Measurements from ENCODE around the gene CLVS2. TPM values are rescaled to one million over a fixed set of nuclear protein-coding genes. Genes with fewer than 3 reads are reported as not detected.

Gene CLVS2
- total RNA-seq, 1 experiment from 2014 or later: not detected

- BruUV-seq (replicated peaks): no TSS peak
- H3K4me1 Mint-ChIP-seq (ENCODE audit: low read depth, unreplicated experiment): no peaks in the 10 kb centered on the region
These were observed 1.8 kb upstream of the CLVS2 start for GRCh38 chr6:122994256-122994655.

GRCh38 chr6:122996794-122997505 is 915 bp downstream of the CLVS2 start:
- DNase-seq: no peak
- no TSS peak for BruUV-seq (replicated peaks)
- Mint-ChIP-seq H3K4me3 (ENCODE audit: low read depth, unreplicated experiment) (peak overlapping the region; percentile 69), H3K36me3 (ENCODE audit: insufficient read depth, unreplicated experiment) (peaks cover 5% of the 10 kb centered on the region), H3K27ac (ENCODE audit: unreplicated experiment) (no peak overlapping the region), H3K27me3 (ENCODE audit: unreplicated experiment) (peaks cover 46% of the 10 kb centered on the region), H3K9me3 (ENCODE audit: low read depth, unreplicated experiment) (no peaks in the 10 kb centered on the region), H3K4me1 (ENCODE audit: low read depth, unreplicated experiment) (no peaks in the 10 kb centered on the region)
- intact Hi-C loops (cut with micrococcal nuclease; ENCODE audit: unreplicated experiment): no loop called here
- no peak for TF ChIP-seq CTCF (IDR thresholded peaks at IDR 0.05; ENCODE audit: unreplicated experiment)
- CTCF ChIA-PET: no interaction called here

More at GRCh38 chr6:122994256-122994655, 1.8 kb upstream of the CLVS2 start:
- Mint-ChIP-seq H3K9me3 (ENCODE audit: low read depth, unreplicated experiment) (peaks cover under 1% of the 10 kb centered on the region), H3K4me3 (ENCODE audit: low read depth, unreplicated experiment) (no peak overlapping the region), H3K27me3 (ENCODE audit: unreplicated experiment) (peaks cover 51% of the 10 kb centered on the region), H3K36me3 (ENCODE audit: insufficient read depth, unreplicated experiment) (peaks cover 5% of the 10 kb centered on the region), H3K27ac (ENCODE audit: unreplicated experiment) (no peak overlapping the region)
- no peak for TF ChIP-seq CTCF (IDR thresholded peaks at IDR 0.05; ENCODE audit: unreplicated experiment)
- CTCF ChIA-PET: no interaction called here
- intact Hi-C loops (cut with micrococcal nuclease; ENCODE audit: unreplicated experiment): no loop called here
- DNase-seq: no peak

- H3K36me3 Mint-ChIP-seq (ENCODE audit: insufficient read depth, unreplicated experiment): peaks cover 5% of the 10 kb centered on the region
- H3K4me3 Mint-ChIP-seq (ENCODE audit: low read depth, unreplicated experiment): no peak overlapping the region
- intact Hi-C loops (cut with micrococcal nuclease; ENCODE audit: unreplicated experiment): no loop called here
- H3K4me1 Mint-ChIP-seq (ENCODE audit: low read depth, unreplicated experiment): no peaks in the 10 kb centered on the region
- DNase-seq: no peak
- BruUV-seq (replicated peaks): no TSS peak
- H3K27me3 Mint-ChIP-seq (ENCODE audit: unreplicated experiment): peaks cover 46% of the 10 kb centered on the region
- TF ChIP-seq CTCF (IDR thresholded peaks at IDR 0.05; ENCODE audit: unreplicated experiment): no peak
- CTCF ChIA-PET: no interaction called here
- no peak overlapping the region for H3K27ac Mint-ChIP-seq (ENCODE audit: unreplicated experiment)
- H3K9me3 Mint-ChIP-seq (ENCODE audit: low read depth, unreplicated experiment): no peaks in the 10 kb centered on the region
These were observed 1.6 kb downstream of the CLVS2 start for GRCh38 chr6:122997541-122998150.

- H3K4me1 Mint-ChIP-seq (ENCODE audit: low read depth, unreplicated experiment): no peaks in the 10 kb centered on the region
- no TSS peak for BruUV-seq (replicated peaks)
- H3K4me3 Mint-ChIP-seq (ENCODE audit: low read depth, unreplicated experiment): no peak overlapping the region
- intact Hi-C loops (cut with micrococcal nuclease; ENCODE audit: unreplicated experiment): no loop called here
- H3K27ac Mint-ChIP-seq (ENCODE audit: unreplicated experiment): no peak overlapping the region
- TF ChIP-seq CTCF (IDR thresholded peaks at IDR 0.05; ENCODE audit: unreplicated experiment): no peak
- CTCF ChIA-PET: interaction anchor here (0.6 kb wide), 1 partner anchor 215 kb away, joined by 3 read pairs; no protein-coding TSS in a partner anchor
- peaks cover 46% of the 10 kb centered on the region for H3K27me3 Mint-ChIP-seq (ENCODE audit: unreplicated experiment)
- no peaks in the 10 kb centered on the region for H3K9me3 Mint-ChIP-seq (ENCODE audit: low read depth, unreplicated experiment)
- H3K36me3 Mint-ChIP-seq (ENCODE audit: insufficient read depth, unreplicated experiment): peaks cover 5% of the 10 kb centered on the region
- no peak for DNase-seq
These were observed 2.5 kb downstream of the CLVS2 start for GRCh38 chr6:122998403-122998975.
